Measurements from ENCODE around the gene ACTMAP.

GRCh38 chr19:40737102-40737644 is 13.1 kb downstream of the ACTMAP start:
- TF ChIP-seq ZBTB11 (tag by site-specific recombination; conservative IDR thresholded peaks at IDR 0.05; ENCODE audit: low read depth) (no peak), CTCF (tag by site-specific recombination; IDR thresholded peaks at IDR 0.05) (no peak), PRDM10 (tag by site-specific recombination; IDR thresholded peaks at IDR 0.05) (no peak), PBX3 (CRISPR knock-in tag; IDR thresholded peaks at IDR 0.05) (no peak), ZNF639 (tag by site-specific recombination; IDR thresholded peaks at IDR 0.05) (no peak), ZNF133 (tag by site-specific recombination; IDR thresholded peaks at IDR 0.05) (no peak), ZFHX2 (tag by site-specific recombination; conservative IDR thresholded peaks at IDR 0.05) (no peak), ZNF24 (tag by site-specific recombination; IDR thresholded peaks at IDR 0.05) (no peak), ZNF280D (tag by site-specific recombination; IDR thresholded peaks at IDR 0.05) (no peak), ZNF311 (tag by site-specific recombination; IDR thresholded peaks at IDR 0.05; ENCODE audit: borderline replicate concordance) (no peak)
